GM21367 (cell line): ENCODE results near the gene ATXN10.
"Not testable (repeated sequence)": the region's sequence is repeated elsewhere in the genome, so short reads cannot be mapped to it uniquely, and the experiment has no call there.

Experiments used
- ATAC-seq: cut with Tn5 transposase; IDR thresholded peaks from one replicate; pipeline ENCODE4 v1.9.1; 2021; ENCODE audit not compliant: unreplicated experiment

ATXN10 gene

DNA sequence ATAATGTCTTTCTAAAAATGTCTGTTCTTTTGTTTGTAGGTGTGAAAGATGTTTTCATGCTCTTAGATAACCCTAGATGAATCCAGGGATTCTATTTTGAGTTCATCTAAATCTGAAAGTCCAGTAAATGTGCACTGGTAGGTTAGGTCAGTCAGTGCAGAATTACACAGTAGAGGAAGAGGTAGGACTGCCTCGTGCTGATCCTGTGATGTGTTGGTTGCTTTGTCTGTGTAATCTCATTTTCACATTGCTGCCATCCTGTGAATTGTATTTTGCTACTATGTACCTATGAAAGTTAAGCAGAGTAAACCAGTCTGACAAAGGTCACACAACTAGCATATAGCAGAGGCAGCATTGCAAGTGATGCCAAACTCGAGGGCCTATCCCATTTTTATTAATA is 36.5 kb downstream of the ATXN10 start:
- no peak for ATAC-seq

DNA sequence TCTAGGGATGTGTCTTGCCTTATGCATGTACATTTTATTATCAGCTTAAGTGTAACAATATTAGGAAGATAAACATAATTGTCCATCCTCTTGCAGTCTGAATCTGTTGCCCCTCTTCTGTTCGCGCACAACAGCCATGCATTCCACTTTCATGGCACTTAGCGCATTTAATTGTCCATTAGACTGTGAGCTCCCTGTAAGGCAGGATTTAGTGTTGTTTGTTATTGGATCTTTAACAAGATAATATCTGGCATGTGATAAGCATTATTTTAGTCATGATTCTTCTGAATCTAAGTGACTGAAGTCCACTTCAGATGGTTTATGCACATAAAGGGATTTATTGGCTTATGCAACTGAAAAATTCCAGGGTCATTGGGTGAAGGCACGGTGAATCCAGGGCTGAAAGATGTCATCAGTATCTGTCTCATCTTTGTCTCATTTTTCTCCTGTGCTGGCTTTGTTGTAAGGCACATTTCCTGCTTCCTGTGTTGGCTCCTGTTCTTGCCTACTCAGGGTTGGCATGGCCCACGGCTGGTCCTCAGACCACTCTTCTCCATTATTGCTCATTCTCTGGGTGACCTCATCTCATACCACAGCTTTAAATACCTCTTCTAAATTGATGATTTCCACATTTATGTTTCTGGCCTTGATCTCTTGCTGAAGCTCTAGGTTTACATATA is 37.6 kb downstream of the ATXN10 start:
- no peak for ATAC-seq

DNA sequence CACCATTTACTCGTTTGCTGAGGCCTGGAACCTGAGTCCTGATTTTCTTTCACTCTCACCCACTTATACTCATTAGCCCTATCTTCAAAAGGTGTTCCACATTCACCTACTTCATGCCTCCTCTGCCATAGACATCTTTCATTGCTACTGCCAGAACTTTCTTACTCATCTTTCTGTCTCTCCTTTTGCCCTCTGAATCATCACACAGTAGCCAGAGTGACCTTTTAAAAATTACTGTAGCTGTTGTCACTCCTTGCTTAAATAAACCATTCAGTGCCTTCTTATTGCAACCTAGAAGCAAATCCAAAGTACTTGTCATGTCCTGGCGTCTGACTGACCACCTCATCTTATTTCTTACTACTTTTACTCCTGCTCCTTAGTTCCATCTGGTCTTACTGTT is 38.2 kb downstream of the ATXN10 start:
- no peak for ATAC-seq

DNA sequence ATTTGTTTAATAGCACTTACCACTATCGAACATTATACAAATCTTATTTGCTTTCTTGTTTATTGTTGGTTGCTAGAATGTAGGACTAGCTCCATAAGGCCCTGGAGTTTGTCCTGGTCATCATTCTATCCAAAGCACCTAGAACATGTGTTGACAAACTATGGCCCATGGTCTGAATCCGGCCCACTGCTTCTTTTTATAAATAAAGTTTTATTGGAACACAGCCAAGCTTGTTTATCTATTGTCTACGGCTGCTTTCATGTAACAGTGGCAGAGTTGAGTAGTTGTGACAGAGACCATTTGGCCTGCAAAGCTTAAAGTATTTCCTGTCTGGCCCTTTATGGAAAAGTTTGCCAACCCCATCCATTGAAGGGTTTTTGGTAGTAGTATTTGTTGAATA is 38.8 kb downstream of the ATXN10 start:
- ATAC-seq, result no peak

- not testable (repeated sequence) for ATAC-seq
Observed at GRCh38 chr22:45714390-45714789, 42.8 kb downstream of the ATXN10 start.

GRCh38 chr22:45717789-45718188 is 46.2 kb downstream of the ATXN10 start:
- no peak for ATAC-seq

- ATAC-seq, result no peak
Observed at GRCh38 chr22:45718391-45718790, 46.8 kb downstream of the ATXN10 start.

DNA sequence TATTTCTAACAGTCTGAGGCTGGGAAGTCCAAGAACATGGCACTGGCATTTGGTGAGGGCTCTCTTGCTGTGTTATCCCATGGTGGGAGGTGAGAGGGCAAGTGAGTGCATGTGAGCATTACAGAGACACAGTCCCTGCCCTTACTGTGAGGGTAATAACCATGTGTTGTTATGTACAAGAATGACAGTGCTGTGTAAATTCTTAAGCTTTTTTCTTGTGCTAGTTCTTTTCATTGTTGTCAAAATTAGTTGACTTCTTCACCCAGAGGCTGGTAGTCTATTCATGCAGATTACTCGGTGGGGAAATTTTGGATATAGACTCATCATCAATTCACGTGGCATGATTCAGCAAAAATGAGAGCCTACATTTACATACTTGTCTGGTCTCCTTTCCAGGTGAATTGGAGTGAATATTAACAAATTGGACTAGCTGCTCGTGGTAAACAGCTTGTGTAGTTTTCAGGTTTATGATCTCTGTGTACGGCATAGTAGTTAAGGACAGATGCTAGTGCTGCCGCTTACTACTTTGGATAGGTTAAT is 49.3 kb downstream of the ATXN10 start:
- ATAC-seq, result no peak

- ATAC-seq, result no peak
Observed at GRCh38 chr22:45722006-45722405, 50.4 kb downstream of the ATXN10 start.

- no peak for ATAC-seq
Observed at GRCh38 chr22:45726081-45726480, 54.4 kb downstream of the ATXN10 start.

DNA sequence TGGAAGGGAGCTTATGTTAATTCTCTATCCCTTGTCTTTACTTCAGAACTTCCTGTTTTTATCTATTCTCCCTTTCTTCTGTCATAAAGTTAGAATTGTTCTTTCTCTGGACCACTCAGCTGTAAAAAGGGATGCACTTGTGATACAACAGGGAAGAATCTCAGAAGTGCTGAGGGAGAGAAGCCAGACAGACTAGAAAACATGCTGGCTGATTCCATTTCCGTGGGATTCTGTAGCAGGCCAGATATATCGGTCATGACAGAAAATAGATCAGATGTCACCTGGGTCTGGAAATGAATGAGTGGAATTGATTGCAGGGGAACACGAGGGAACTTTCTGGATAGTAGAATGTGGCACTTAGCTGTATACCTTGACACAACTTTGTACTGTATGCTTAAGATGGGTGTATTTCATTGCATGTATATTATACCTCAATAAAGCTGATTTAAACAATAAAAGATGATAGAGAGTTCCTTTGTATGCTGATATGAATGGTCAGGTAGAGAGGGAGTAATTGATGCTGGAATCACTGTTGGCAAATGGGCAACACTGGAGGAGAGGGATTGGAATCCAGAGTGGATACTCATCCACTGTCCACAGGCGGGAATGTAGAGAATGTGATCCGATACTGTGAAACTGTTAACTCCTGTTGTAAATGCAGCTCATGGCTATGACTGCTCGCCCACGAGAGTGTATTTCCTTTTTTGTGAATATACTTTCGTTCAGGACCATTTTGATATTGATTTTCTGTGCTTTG is 59.6 kb downstream of the ATXN10 start:
- ATAC-seq, result no peak

DNA sequence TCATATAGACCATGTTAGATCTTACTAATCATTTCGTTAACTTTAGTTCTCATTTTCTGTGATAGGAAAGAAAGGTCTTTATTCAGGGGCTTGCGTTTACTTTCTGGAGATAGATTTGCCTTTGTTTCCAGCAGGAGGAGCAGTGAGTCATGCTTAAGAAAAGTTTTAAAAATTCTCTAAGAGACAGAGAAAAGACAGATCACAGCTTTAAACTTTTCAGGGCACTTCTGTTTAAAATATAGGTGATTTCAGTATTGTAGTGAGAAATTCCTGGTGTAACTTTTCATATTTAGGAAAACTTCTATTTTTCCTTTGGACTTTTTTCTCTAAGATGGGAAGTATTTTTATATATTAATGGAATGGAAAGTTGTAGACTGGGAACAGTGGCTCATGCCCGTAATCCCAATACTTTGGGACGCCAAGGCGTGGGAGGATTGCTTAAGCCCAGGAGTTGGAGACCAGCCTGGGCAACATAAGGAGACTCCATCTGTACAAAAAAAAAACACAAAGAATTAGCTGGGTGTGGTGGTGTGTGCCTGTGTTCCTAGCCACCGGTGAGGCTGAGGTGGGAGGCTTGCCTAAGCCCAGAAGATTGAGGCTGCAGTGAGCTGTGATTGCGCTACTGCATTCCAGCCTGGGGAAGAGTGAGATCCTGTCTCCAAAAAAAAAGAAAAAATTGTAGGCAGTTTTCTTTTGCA is 60.3 kb downstream of the ATXN10 start:
- no peak for ATAC-seq

GRCh38 chr22:45735273-45735672 is 63.6 kb downstream of the ATXN10 start:
- no peak for ATAC-seq

- ATAC-seq, result no peak
Observed at GRCh38 chr22:45738206-45738605, 66.6 kb downstream of the ATXN10 start.

- no peak for ATAC-seq
Observed at GRCh38 chr22:45740236-45740635, 68.6 kb downstream of the ATXN10 start.

DNA sequence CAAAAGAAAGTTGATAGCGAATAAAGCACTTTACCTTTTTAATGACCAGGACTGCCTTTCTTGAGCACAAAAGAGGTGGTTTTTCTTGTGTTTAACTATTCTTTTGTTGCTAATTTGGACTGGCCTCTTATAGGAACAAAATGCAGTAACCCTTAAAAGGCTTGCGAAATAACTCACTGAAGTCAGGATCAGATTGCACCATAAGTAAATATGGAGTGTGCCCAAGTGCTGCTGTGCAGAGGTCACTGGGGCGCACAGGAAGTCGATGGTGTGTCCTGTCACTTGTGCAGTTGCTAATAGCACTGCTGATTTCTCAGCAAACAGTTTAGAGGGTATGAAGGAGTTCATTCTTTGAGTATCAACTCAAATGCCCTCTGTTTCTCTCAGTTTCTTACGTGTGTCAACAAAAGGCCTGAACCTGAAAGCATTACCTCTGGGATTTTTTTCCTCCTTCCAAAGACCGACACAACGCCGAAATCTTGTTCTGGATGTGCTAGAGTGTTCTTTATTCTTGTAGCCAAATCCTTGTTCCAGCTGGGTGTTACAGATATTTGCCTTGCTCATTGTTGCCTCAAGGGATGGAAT is 71.3 kb downstream of the ATXN10 start:
- no peak for ATAC-seq

- ATAC-seq, result no peak
Observed at GRCh38 chr22:45743687-45744086, 72.1 kb downstream of the ATXN10 start.

DNA sequence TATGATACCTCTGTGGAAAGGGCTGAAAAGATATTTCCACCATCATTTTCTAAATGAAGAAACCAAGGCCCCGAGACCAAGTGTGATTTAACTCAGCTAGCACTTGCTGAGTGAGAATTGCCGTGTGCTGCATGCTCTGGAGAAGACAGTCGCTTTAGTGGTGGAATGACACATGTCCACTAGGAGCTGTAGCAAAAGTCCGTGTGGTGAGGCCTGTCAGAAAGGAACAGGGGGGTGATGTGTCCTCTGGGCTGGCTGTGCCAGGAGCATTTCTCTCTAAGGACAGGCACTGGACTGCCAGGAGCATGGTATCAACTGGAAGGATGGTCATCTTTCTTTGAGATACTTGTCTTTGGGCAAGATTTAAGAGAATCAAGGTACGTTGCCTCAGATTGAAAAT is 72.8 kb downstream of the ATXN10 start:
- no peak for ATAC-seq

GRCh38 chr22:45750626-45751025 is 79.0 kb downstream of the ATXN10 start:
- ATAC-seq, result no peak

DNA sequence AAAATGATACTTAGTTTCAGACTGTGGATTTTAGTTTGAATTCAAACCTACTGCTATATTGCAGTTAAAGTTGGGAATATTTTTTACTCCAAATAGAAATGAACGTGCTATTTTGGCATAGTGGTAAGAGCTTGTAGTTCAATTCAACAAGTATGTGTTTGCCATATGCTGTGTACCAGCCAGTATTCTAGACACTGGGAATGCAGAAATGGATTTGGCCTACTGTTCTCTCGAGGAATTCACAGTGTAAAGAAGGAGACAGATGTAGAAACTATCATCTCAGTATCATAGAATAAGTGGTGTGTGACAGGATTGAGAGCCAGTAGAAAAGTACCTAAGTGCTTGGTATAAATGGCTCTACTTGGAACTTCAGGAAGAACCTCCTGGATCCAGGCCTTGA is 80.4 kb downstream of the ATXN10 start:
- ATAC-seq, result no peak

- ATAC-seq, result no peak
Observed at GRCh38 chr22:45754822-45755221, 83.2 kb downstream of the ATXN10 start.
